Trophoblast cell (in vitro differentiated cells and primary cell): ENCODE results near the gene GDF7.

Experiments used
- DNase-seq, 2 donors: peaks; one replicate each; pipeline ENCODE4 v3.0.0-alpha.2; 2016
- H2AFZ ChIP-seq: 2 replicates; pipeline ENCODE4 v1.6.1; 2013; ENCODE audit warnings: low read length, moderate library complexity, mild to moderate bottlenecking; ENCODE audit not compliant: insufficient read depth, poor library complexity
- H2AK5ac ChIP-seq: 2 replicates; pipeline ENCODE4 v1.6.1; 2013; ENCODE audit warnings: mild to moderate bottlenecking, low read length
- H2BK120ac ChIP-seq: 2 replicates; pipeline ENCODE4 v1.6.1; 2013; ENCODE audit warnings: low read length, mild to moderate bottlenecking, moderate library complexity; ENCODE audit not compliant: insufficient read depth, poor library complexity
- H2BK12ac ChIP-seq: 2 replicates; pipeline ENCODE4 v1.6.1; 2013; ENCODE audit warnings: mild to moderate bottlenecking, low read length, moderate library complexity
- H2BK5ac ChIP-seq: 2 replicates; pipeline ENCODE4 v1.6.1; 2013; ENCODE audit warnings: low read length, low read depth, moderate library complexity, mild to moderate bottlenecking; ENCODE audit not compliant: poor library complexity
- H3K14ac ChIP-seq: 2 replicates; pipeline ENCODE4 v1.6.1; 2013; ENCODE audit warnings: mild to moderate bottlenecking, low read length
- H3K18ac ChIP-seq: 2 replicates; pipeline ENCODE4 v1.6.1; 2013; ENCODE audit warnings: mild to moderate bottlenecking, low read length
- H3K23ac ChIP-seq: 2 replicates; pipeline ENCODE4 v1.6.1; 2013; ENCODE audit warnings: low read length
- H3K27ac ChIP-seq: 2 replicates; pipeline ENCODE4 v1.5.1; 2013; ENCODE audit warnings: low read depth, mild to moderate bottlenecking, inconsistent platforms, low read length, moderate library complexity
- H3K27me3 ChIP-seq: 2 replicates; pipeline ENCODE4 v1.6.1; 2013; ENCODE audit warnings: inconsistent platforms, mild to moderate bottlenecking, low read length, moderate library complexity; ENCODE audit not compliant: insufficient read depth
- H3K36me3 ChIP-seq, 2 experiments: 1 replicate in 1 of 2; 2 replicates in 1 of 2; pipeline ENCODE4 v1.6.1; 2013; ENCODE audit warnings: low read length in 2 of 2, mild to moderate bottlenecking in 2 of 2, moderate library complexity in 1 of 2; ENCODE audit not compliant: insufficient read depth in 2 of 2, control insufficient read depth in 1 of 2
- H3K4ac ChIP-seq: 2 replicates; pipeline ENCODE4 v1.6.1; 2013; ENCODE audit warnings: low read depth, mild to moderate bottlenecking, low read length, moderate library complexity
- H3K4me1 ChIP-seq, 2 experiments: 1 replicate in 1 of 2; 2 replicates in 1 of 2; pipeline ENCODE4 v1.6.1; 2013; ENCODE audit warnings: low read length in 2 of 2, mild to moderate bottlenecking in 2 of 2, moderate library complexity in 1 of 2; ENCODE audit not compliant: insufficient read depth in 2 of 2, control insufficient read depth in 1 of 2
- H3K4me2 ChIP-seq: 2 replicates; pipeline ENCODE4 v1.6.1; 2013; ENCODE audit warnings: inconsistent platforms, mild to moderate bottlenecking, low read length, moderate library complexity
- H3K4me3 ChIP-seq: 2 replicates; pipeline ENCODE4 v1.5.1; 2013; ENCODE audit warnings: mild to moderate bottlenecking, low read depth, low read length, inconsistent platforms
- H3K79me1 ChIP-seq: one replicate; pipeline ENCODE4 v1.6.1; 2013; ENCODE audit warnings: low read length
- H3K79me2 ChIP-seq: 2 replicates; pipeline ENCODE4 v1.6.1; 2013; ENCODE audit warnings: low read length, mild to moderate bottlenecking; ENCODE audit not compliant: control insufficient read depth, insufficient read depth, poor library complexity
- H3K9ac ChIP-seq: 2 replicates; pipeline ENCODE4 v1.6.1; 2013; ENCODE audit warnings: mild to moderate bottlenecking, low read length
- H3K9me3 ChIP-seq: 2 replicates; pipeline ENCODE4 v1.6.1; 2013; ENCODE audit warnings: low read depth, mild to moderate bottlenecking, control low read depth, inconsistent platforms, low read length; ENCODE audit not compliant: insufficient read depth
- H4K12ac ChIP-seq: 2 replicates; pipeline ENCODE4 v1.6.1; 2013; ENCODE audit warnings: low read depth, mild to moderate bottlenecking, low read length, moderate library complexity
- H4K8ac ChIP-seq: 2 replicates; pipeline ENCODE4 v1.6.1; 2013; ENCODE audit warnings: low read depth, mild to moderate bottlenecking, low read length, moderate library complexity
- H4K91ac ChIP-seq: one replicate; pipeline ENCODE4 v1.6.1; 2013; ENCODE audit warnings: low read depth, mild to moderate bottlenecking, low read length, moderate library complexity
- WGBS: extraction: QIAGEN DNeasy Blood & Tissue Kit; methylation state at CpG from one replicate; pipeline ENCODE4 v1.1.7; 2013; ENCODE audit warnings: missing lambda C conversion rate; ENCODE audit not compliant: insufficient read length, insufficient coverage; ENCODE audit errors: extremely low coverage; 5-methylcytosine and 5-hydroxymethylcytosine counted together

Gene GDF7

DNA sequence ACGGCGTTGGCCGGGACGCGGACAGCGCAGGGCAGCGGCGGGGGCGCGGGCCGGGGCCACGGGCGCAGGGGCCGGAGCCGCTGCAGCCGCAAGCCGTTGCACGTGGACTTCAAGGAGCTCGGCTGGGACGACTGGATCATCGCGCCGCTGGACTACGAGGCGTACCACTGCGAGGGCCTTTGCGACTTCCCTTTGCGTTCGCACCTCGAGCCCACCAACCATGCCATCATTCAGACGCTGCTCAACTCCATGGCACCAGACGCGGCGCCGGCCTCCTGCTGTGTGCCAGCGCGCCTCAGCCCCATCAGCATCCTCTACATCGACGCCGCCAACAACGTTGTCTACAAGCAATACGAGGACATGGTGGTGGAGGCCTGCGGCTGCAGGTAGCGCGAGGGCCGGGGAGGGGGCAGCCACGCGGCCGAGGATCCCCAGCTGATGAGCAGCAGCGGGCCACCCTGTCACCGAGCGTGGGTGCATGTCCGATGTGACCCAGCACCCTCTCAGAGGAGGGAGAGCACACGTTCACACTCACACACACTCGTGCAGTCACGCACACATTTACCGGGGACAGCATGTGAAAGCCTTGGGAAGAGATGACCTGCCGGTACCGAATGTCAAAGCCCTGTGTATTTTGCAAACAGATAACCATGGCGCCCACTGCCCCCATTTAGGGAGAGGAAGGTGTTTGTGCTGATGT is 4.2 kb downstream of the GDF7 start:
- Histone ChIP-seq H3K4me3 (no peak overlapping the region), H3K4me2 (peak overlapping the region; percentile 35), H4K91ac (no peak overlapping the region), H2AK5ac (no peak overlapping the region), H3K9ac (no peak overlapping the region), H3K27me3 (peaks cover 64% of the 10 kb centered on the region), H2AFZ (no peak overlapping the region), H2BK12ac (no peak overlapping the region), H3K9me3 (peaks cover 11% of the 10 kb centered on the region), H3K4ac (no peak overlapping the region), H2BK5ac (no peak overlapping the region), H3K14ac (no peak overlapping the region), H2BK120ac (no peak overlapping the region), H3K27ac (no peak overlapping the region), H3K79me2 (no peaks in the 10 kb centered on the region), H3K4me1 (peaks cover 11 to 20% of the 10 kb centered on the region in 2 experiments), H4K12ac (no peak overlapping the region), H3K79me1 (no peaks in the 10 kb centered on the region), H3K36me3 (no peaks in the 10 kb centered on the region), H4K8ac (no peak overlapping the region), H3K23ac (no peak overlapping the region), H3K18ac (no peak overlapping the region)
- WGBS = no CpG with 5 or more reads among the region's 60 CpGs
- no peak for DNase-seq

DNA sequence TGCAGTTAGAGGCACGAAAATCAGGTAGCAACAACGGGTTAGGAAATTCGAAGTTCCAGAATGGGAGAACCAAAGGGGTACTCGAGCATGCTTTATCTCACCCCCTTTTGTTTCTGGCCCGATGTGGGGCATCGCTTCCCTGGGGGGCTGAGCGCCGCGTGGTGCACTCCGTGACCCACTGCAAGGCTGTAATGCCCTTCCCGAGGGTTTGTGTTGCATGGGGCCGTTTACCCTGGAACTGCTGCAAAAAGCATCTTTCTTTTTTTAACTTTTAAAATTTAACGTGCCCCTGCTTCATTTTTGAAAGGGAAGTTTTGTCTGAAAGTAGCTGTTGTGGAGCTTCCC is 4.8 kb downstream of the GDF7 start:
- no peak overlapping the region for H3K23ac ChIP-seq
- no peak overlapping the region for H3K18ac ChIP-seq
- H4K12ac ChIP-seq = no peak overlapping the region
- no peak overlapping the region for H4K91ac ChIP-seq
- peaks cover 11% of the 10 kb centered on the region for H3K9me3 ChIP-seq
- H2BK12ac ChIP-seq = no peak overlapping the region
- no peak overlapping the region for H3K4ac ChIP-seq
- no peak overlapping the region for H2AK5ac ChIP-seq
- WGBS = no CpG with 5 or more reads among the region's 13 CpGs
- no peaks in the 10 kb centered on the region for H3K36me3 ChIP-seq
- no peak overlapping the region for H3K4me2 ChIP-seq
- no peaks in the 10 kb centered on the region for H3K79me1 ChIP-seq
- no peak for DNase-seq
- no peak overlapping the region for H3K4me3 ChIP-seq
- H3K14ac ChIP-seq = no peak overlapping the region
- no peak overlapping the region for H4K8ac ChIP-seq
- H3K27ac ChIP-seq = no peak overlapping the region
- H3K27me3 ChIP-seq = peaks cover 58% of the 10 kb centered on the region
- no peak overlapping the region for H2AFZ ChIP-seq
- H3K79me2 ChIP-seq = no peaks in the 10 kb centered on the region
- H2BK120ac ChIP-seq = no peak overlapping the region
- no peak overlapping the region for H2BK5ac ChIP-seq
- H3K4me1 ChIP-seq = peaks cover 10 to 19% of the 10 kb centered on the region in 2 experiments
- H3K9ac ChIP-seq = no peak overlapping the region

DNA sequence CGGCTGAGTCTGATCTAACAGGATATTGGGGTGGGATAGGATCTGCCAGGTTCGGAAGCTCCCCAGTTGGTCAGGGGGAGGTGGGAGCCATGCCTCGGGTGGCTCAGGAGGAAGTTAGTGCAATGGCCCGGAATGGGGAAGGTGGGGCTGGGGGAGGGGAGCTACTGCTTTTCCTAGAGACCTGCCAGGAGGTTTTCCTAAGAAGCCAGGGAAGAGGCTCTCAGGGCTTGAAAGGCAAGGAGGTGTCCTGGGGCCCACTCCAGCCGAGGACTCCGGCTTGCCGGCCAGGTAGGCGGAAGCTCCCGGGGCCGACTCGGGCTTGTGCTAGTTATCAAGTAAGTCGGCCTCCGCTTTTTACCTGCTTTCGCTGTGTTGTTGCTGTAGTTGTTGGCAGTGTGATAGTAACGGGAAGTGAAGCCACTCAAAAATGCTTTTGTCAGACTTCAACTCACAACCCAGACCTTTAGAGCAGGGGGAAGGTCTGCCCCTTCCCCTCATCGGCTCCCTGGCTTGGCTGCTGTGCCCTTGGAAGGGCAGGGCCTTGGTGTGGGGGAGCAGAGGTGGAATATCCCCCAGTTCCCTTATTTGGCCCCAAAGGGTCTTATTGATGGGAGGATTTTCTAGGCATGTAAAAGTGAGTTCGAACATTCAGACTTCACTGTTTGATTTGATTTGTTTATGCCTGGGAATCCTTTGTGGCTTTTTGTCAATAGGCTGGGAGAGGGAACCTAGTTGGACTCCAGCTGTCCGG is 5.4 kb downstream of the GDF7 start:
- no peak for DNase-seq
- H4K12ac ChIP-seq = no peak overlapping the region
- H2BK120ac ChIP-seq = no peak overlapping the region
- no peaks in the 10 kb centered on the region for H3K36me3 ChIP-seq
- peaks cover 10 to 20% of the 10 kb centered on the region in 2 experiments for H3K4me1 ChIP-seq
- H3K9me3 ChIP-seq = peaks cover 11% of the 10 kb centered on the region
- H3K27ac ChIP-seq = no peak overlapping the region
- no peak overlapping the region for H2AK5ac ChIP-seq
- H3K18ac ChIP-seq = no peak overlapping the region
- no peak overlapping the region for H2BK5ac ChIP-seq
- peaks cover 56% of the 10 kb centered on the region for H3K27me3 ChIP-seq
- no peak overlapping the region for H3K9ac ChIP-seq
- no peaks in the 10 kb centered on the region for H3K79me2 ChIP-seq
- no peak overlapping the region for H3K14ac ChIP-seq
- no CpG with 5 or more reads among the region's 18 CpGs for WGBS
- no peak overlapping the region for H2BK12ac ChIP-seq
- no peak overlapping the region for H4K8ac ChIP-seq
- no peak overlapping the region for H3K4me3 ChIP-seq
- H3K4ac ChIP-seq = no peak overlapping the region
- no peak overlapping the region for H3K4me2 ChIP-seq
- H4K91ac ChIP-seq = no peak overlapping the region
- no peak overlapping the region for H3K23ac ChIP-seq
- H2AFZ ChIP-seq = no peak overlapping the region
- H3K79me1 ChIP-seq = no peaks in the 10 kb centered on the region

DNA sequence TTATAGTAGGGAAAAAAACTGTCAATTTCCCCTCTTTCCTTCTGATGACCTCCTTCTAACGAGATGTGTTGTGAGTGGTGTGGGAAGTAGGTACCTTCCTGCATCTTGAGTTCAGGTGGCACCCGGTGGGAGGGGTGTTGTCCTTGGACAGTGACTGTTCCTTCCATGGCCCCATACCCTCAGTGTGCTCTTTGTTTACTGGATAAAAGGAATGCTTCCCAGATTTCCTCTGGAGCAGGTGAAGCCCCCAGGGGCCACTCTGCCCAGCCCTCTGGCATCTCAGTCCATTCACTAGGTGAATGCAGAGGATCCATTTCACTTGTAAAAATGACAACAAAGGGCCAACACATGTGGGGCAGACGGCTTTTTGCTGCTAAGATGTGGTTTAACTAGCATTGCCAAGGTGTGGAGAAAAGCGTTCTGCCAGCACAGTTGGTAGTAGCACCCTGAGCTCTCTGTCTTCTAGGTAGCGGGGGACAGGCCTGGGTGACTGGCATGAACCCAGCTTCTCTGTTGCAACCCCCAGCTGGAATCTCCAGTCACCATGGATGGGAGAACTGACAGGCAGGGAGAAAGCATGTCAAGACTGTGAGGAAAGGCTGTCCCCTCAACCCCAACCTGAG is 6.9 kb downstream of the GDF7 start:
- H3K4me2 ChIP-seq = no peak overlapping the region
- no peak overlapping the region for H3K4ac ChIP-seq
- H4K91ac ChIP-seq = no peak overlapping the region
- no peak overlapping the region for H2AFZ ChIP-seq
- no peak for DNase-seq
- peaks cover 11% of the 10 kb centered on the region for H3K9me3 ChIP-seq
- no peak overlapping the region for H2BK12ac ChIP-seq
- H3K4me1 ChIP-seq = peaks cover 9 to 18% of the 10 kb centered on the region in 2 experiments
- peaks cover 42% of the 10 kb centered on the region for H3K27me3 ChIP-seq
- no peaks in the 10 kb centered on the region for H3K79me2 ChIP-seq
- peaks cover 0 to 1% of the 10 kb centered on the region in 2 experiments for H3K36me3 ChIP-seq
- H3K4me3 ChIP-seq = no peak overlapping the region
- H2BK120ac ChIP-seq = no peak overlapping the region
- no CpG with 5 or more reads among the region's 5 CpGs for WGBS
- no peak overlapping the region for H3K14ac ChIP-seq
- H3K9ac ChIP-seq = no peak overlapping the region
- no peak overlapping the region for H4K12ac ChIP-seq
- no peak overlapping the region for H3K23ac ChIP-seq
- H2AK5ac ChIP-seq = no peak overlapping the region
- no peak overlapping the region for H2BK5ac ChIP-seq
- no peak overlapping the region for H4K8ac ChIP-seq
- H3K79me1 ChIP-seq = no peaks in the 10 kb centered on the region
- H3K27ac ChIP-seq = no peak overlapping the region
- no peak overlapping the region for H3K18ac ChIP-seq
